Measurements from ENCODE around the gene NAP1L4. TPM values are rescaled to one million over a fixed set of nuclear protein-coding genes. Genes with fewer than 3 reads are reported as not detected.

NAP1L4 gene
- total RNA-seq, 1 experiment from 2014 or later, result 212 TPM

- Histone ChIP-seq H3K4me2 (ENCODE audit: insufficient read depth, insufficient read length, low read length) (no peak overlapping the region), H3K18ac (ENCODE audit: insufficient read length, low read depth, low read length) (no peak overlapping the region), H2AFZ (ENCODE audit: low read length) (no peak overlapping the region), H3K4me1 (ENCODE audit: insufficient read depth, low read length) (peaks cover 2% of the 10 kb centered on the region; the same call in 1 of the 2 replicates), H3K14ac (ENCODE audit: insufficient read depth, low read length) (no peak overlapping the region), H2BK15ac (ENCODE audit: low read depth, low read length) (no peak overlapping the region), H3K9ac (ENCODE audit: extremely low read depth, insufficient read length, low read length) (no peak overlapping the region), H3K23ac (ENCODE audit: insufficient read length, low read depth, low read length) (no peak overlapping the region), H3K79me2 (ENCODE audit: insufficient read depth, low read length) (no peaks in the 10 kb centered on the region; the same call in 1 of the 2 replicates), H3K79me1 (ENCODE audit: insufficient read depth, low read depth, low read length, poor library complexity, severe bottlenecking) (no peaks in the 10 kb centered on the region), H3K23me2 (ENCODE audit: insufficient read length, low read depth, low read length, poor library complexity, severe bottlenecking) (no peaks in the 10 kb centered on the region), H3K27ac (ENCODE audit: insufficient read length, low read depth, low read length) (no peak overlapping the region), H3K9me3 (ENCODE audit: control insufficient read depth, low read depth, low read length) (no peaks in the 10 kb centered on the region), H2BK20ac (ENCODE audit: low read depth, low read length, poor library complexity, severe bottlenecking) (no peak overlapping the region), H3K4ac (ENCODE audit: low read depth, low read length) (no peak overlapping the region), H4K5ac (ENCODE audit: insufficient read length, low read depth, low read length) (no peak overlapping the region), H3T11ph (ENCODE audit: low read length) (no peak overlapping the region), H4K8ac (replicated peaks; ENCODE audit: insufficient read length, low read depth, low read length) (no peak overlapping the region), H2AK5ac (ENCODE audit: insufficient read length, low read length) (no peak overlapping the region), H2BK120ac (ENCODE audit: low read depth, low read length, poor library complexity, severe bottlenecking) (no peak overlapping the region), H2BK5ac (ENCODE audit: insufficient read length, low read length) (no peak overlapping the region), H4K91ac (ENCODE audit: insufficient read length, low read depth, low read length) (no peak overlapping the region), H2BK12ac (ENCODE audit: insufficient read length, low read depth, low read length) (no peak overlapping the region), H3K56ac (ENCODE audit: insufficient read length, low read depth, low read length) (no peak overlapping the region), H4K20me1 (ENCODE audit: control insufficient read depth, insufficient read depth, insufficient read length) (no peaks in the 10 kb centered on the region), H3K27me3 (ENCODE audit: insufficient read depth, low read length) (no peaks in the 10 kb centered on the region)
- DNase-seq, result no peak
- Mint-ChIP-seq H3K4me1 (peaks cover 17 to 23% of the 10 kb centered on the region in 2 experiments), H3K4me3 (no peak overlapping the region), H3K9me3 (no peaks in the 10 kb centered on the region), H3K27ac (peak overlapping the region in 2 of 3 experiments; percentile 35 to 45; a peak in 2 of 7 replicates), H3K27me3 (ENCODE audit: low read depth) (no peaks in the 10 kb centered on the region; the same call in 1 of the 2 replicates), H3K36me3 (ENCODE audit: insufficient read depth in 1 of 3, low read depth in 3 of 3) (peaks cover 68 to 98% (median 89%) of the 10 kb centered on the region in 3 experiments)
- no peak for TF ChIP-seq CTCF (conservative IDR thresholded peaks at IDR 0.05)
- WGBS (ENCODE audit: extremely low coverage, insufficient read length, low lambda C conversion rate), result no CpG with 5 or more reads among the region's 9 CpGs
Measured at GRCh38 chr11:2951231-2952110, 40.7 kb downstream of the NAP1L4 start.

Measured in H9 (cell line).